K562 (cell line): ENCODE data around the gene CACNB2. TPM values are rescaled to one million over a fixed set of nuclear protein-coding genes. Genes with fewer than 3 reads are reported as not detected.

Experiments
- ATAC-seq: fragments of 200-7000 bp; cut with Tn5 transposase; 3 replicates; pipeline ENCODE4 v1.9.1; 2020; ENCODE audit warnings: moderate library complexity
- BruUV-seq: library from RNA; stranded (reverse); fragments of 400-500 nt; replicated peaks from 2 replicates; lab custom pipeline; 2021; lab: Mats Ljungman, UMichigan
- CTCF ChIA-PET: fragments of 300-600 bp; formaldehyde crosslinking; extraction: SDS; loops from one replicate; lab custom pipeline; 2021; ENCODE audit warnings: low intra/inter-chr PET ratio; lab: Yijun Ruan, JAX
- POLR2A ChIA-PET: fragments of 300-600, 350-650 bp; sonication (Branson Sonifier 250); formaldehyde crosslinking; extraction: SDS; loops from one replicate; lab custom pipeline; 2021; ENCODE audit warnings: antibody characterized with exemption, inconsistent platforms; lab: Yijun Ruan, JAX
- DNase-seq, 4 experiments: peaks; one replicate each; pipeline versions ENCODE4 v3.0.0 to v3.0.0-alpha.2; 2011 to 2018; ENCODE audit warnings: low spot score in 3 of 4, mixed read lengths in 3 of 4; ENCODE audit errors: extremely low read depth in 1 of 4
- FAIRE-seq: peaks from 2 replicates; lab custom pipeline; 2011; peaks lifted over from hg19 to GRCh38; lab: Jason Lieb, UNC
- H2AFZ ChIP-seq: 2 replicates; pipeline ENCODE4 v1.6.0; 2011; ENCODE audit warnings: low read depth, low read length, control low read depth, inconsistent platforms
- H3K27ac ChIP-seq: fragments of 200-600 bp; 3 replicates; pipeline ENCODE4 v1.8.0; 2011; ENCODE audit warnings: low read depth, mild to moderate bottlenecking, control low read depth, inconsistent platforms, low read length, moderate library complexity, mixed read lengths; ENCODE audit errors: extremely low read depth
- H3K27me3 ChIP-seq, 2 experiments: fragments of 300-600 bp in 1 of 2; 2 replicates in 1 of 2; 3 replicates in 1 of 2; pipeline versions ENCODE4 v1.6.0 to v1.8.0; 2011; ENCODE audit warnings: inconsistent platforms in 2 of 2, low read length in 2 of 2, mild to moderate bottlenecking in 1 of 2, mixed read lengths in 1 of 2, moderate library complexity in 1 of 2; ENCODE audit not compliant: control insufficient read depth in 2 of 2, insufficient read depth in 2 of 2
- H3K36me3 ChIP-seq: fragments of 300-600 bp; 3 replicates; pipeline ENCODE4 v1.8.0; 2011; ENCODE audit warnings: mild to moderate bottlenecking, low read length, inconsistent platforms; ENCODE audit not compliant: control insufficient read depth, insufficient read depth
- H3K4me1 ChIP-seq, 2 experiments: fragments of 200-600 bp in 1 of 2; replicated peaks in 1 of 2; 2 replicates in 1 of 2; 3 replicates in 1 of 2; pipeline versions ENCODE4 v1.5.1 to v1.8.0; 2011; ENCODE audit warnings: inconsistent platforms in 2 of 2, low read length in 2 of 2, mild to moderate bottlenecking in 1 of 2, mixed read lengths in 1 of 2, moderate library complexity in 1 of 2; ENCODE audit not compliant: control insufficient read depth in 2 of 2, insufficient read depth in 2 of 2
- H3K4me2 ChIP-seq: 2 replicates; pipeline ENCODE4 v1.6.1; 2011; ENCODE audit warnings: low read length, control low read depth, inconsistent platforms, mixed read lengths; ENCODE audit not compliant: insufficient read depth
- H3K4me3 ChIP-seq: fragments of 200-600 bp; sonication (generic), shearing (Covaris generic); 2 replicates; pipeline ENCODE4 v1.5.1; 2016; ENCODE audit warnings: control low read depth, inconsistent platforms
- H3K79me2 ChIP-seq: fragments of 200-600 bp; 3 replicates; pipeline ENCODE4 v1.8.0; 2011; ENCODE audit warnings: low read length, inconsistent platforms; ENCODE audit not compliant: control insufficient read depth, insufficient read depth
- H3K9ac ChIP-seq, 2 experiments: 2 replicates each; pipeline versions ENCODE4 v1.6.0 to v1.6.1; 2011; ENCODE audit warnings: low read depth in 2 of 2, low read length in 2 of 2, control low read depth in 1 of 2, inconsistent platforms in 1 of 2, mild to moderate bottlenecking in 1 of 2, mixed read lengths in 1 of 2; ENCODE audit not compliant: insufficient read depth in 1 of 2
- H3K9me1 ChIP-seq: one replicate; pipeline ENCODE4 v1.6.0; 2011; ENCODE audit warnings: inconsistent platforms, mild to moderate bottlenecking, low read length, moderate library complexity; ENCODE audit not compliant: control insufficient read depth, insufficient read depth
- H3K9me3 ChIP-seq: replicated peaks from 2 replicates; pipeline ENCODE4 v1.5.1; 2011; ENCODE audit warnings: low read depth, low read length, inconsistent platforms; ENCODE audit not compliant: control insufficient read depth, insufficient read depth
- H4K20me1 ChIP-seq: replicated peaks from 2 replicates; pipeline ENCODE4 v1.6.1; 2011; ENCODE audit warnings: low read length, inconsistent platforms, mixed read lengths; ENCODE audit not compliant: control insufficient read depth, insufficient read depth
- CHCHD3 ChIP-seq: fragments of 250-450 bp; sonication (Bioruptor Pico); IDR thresholded peaks from 2 replicates; pipeline ENCODE4 v2.1.2; 2022; ENCODE audit warnings: mild to moderate bottlenecking
- GTF3C2 ChIP-seq: IDR thresholded peaks from 3 replicates; pipeline ENCODE4 v1.6.1; 2011; ENCODE audit warnings: borderline replicate concordance, mild to moderate bottlenecking, moderate library complexity; ENCODE audit not compliant: insufficient read length; ENCODE audit errors: extremely low read depth
- HDAC2 ChIP-seq: fragments of 450-650 bp; IDR thresholded peaks from 2 replicates; pipeline ENCODE4 v1.6.1; 2016; ENCODE audit warnings: mild to moderate bottlenecking
- NR2C2 ChIP-seq, 2 experiments: fragments of 200-800 bp in 1 of 2; sonication (Bioruptor generic) in 1 of 2; sonication (generic) in 1 of 2; formaldehyde crosslinking in 1 of 2; IDR thresholded peaks; 2 replicates each; pipeline versions ENCODE4 v1.6.1 to v1.8.0; 2016 to 2022; ENCODE audit warnings: mild to moderate bottlenecking in 1 of 2, missing compliant biosample characterization in 1 of 2, missing genetic modification characterization in 1 of 2, missing genetic modification reagents in 1 of 2
- PPARD ChIP-seq: fragments of 250-450 bp; sonication (Bioruptor Pico); IDR thresholded peaks from 2 replicates; pipeline ENCODE4 v1.8.0; 2022; ENCODE audit warnings: inconsistent platforms, mild to moderate bottlenecking, moderate library complexity
- ZNF696 ChIP-seq: fragments of 250-450 bp; sonication (Bioruptor Pico); conservative IDR thresholded peaks from 2 replicates; pipeline ENCODE4 v1.4.0; 2020; ENCODE audit warnings: mild to moderate bottlenecking, moderate library complexity
- WGBS: fragments of 100-300 bp; shearing (Covaris generic); methylation state at CpG from one replicate; pipeline ENCODE4 v1.1.6; 2016; ENCODE audit warnings: low coverage, mixed read lengths; ENCODE audit not compliant: insufficient coverage; ENCODE audit errors: missing lambda C conversion rate; 5-methylcytosine and 5-hydroxymethylcytosine counted together
- in situ Hi-C: fragments of 300-500 bp; cut with MboI; formaldehyde crosslinking; loops from 4 replicates; pipeline ENCODE4 v1.15.0; 2018; ENCODE audit warnings: inconsistent platforms, mixed read lengths
- intact Hi-C: fragments of 100-400 bp; cut with micrococcal nuclease; formaldehyde crosslinking; loops from 2 replicates; pipeline ENCODE4 v1.14.2; 2022
- polyA plus RNA-seq, 8 experiments: library from polyadenylated mRNA; depleted of rRNA in 4 of 8; stranded (reverse) in 5 of 8; unstranded in 3 of 8; fragments of >200 nt; fragmentation: Nextera tagmentation in 2 of 8; fragmentation: Illumina TruSeq in 1 of 8; extraction: Ambion mirVana in 2 of 8; extraction: Trizol in 1 of 8; gene quantifications; 2 replicates each; pipeline versions ENCODE4 v1.2.1 to v1.2.3, GENCODE V29; 2011 to 2014; ENCODE audit warnings: inconsistent platforms in 1 of 8, missing spikeins in 1 of 8
- total RNA-seq, 7 experiments: library from RNA; depleted of rRNA in 6 of 7; stranded (reverse); fragments of >200 nt in 6 of 7; fragmentation: Illumina TruSeq in 2 of 7; extraction: Trizol in 2 of 7; gene quantifications; 2 replicates each; pipeline versions ENCODE4 v1.2.1 to v1.2.3, GENCODE V29; 2011 to 2021; ENCODE audit warnings: low replicate concordance in 1 of 7
- TF ChIP-seq, protein P1 (sequence below): fragments of 450-650 bp; formaldehyde crosslinking; conservative IDR thresholded peaks from 2 replicates; pipeline ENCODE4 v1.4.0; 2022; ENCODE audit warnings: mild to moderate bottlenecking, missing genetic modification characterization

The CACNB2 gene
- total and polyA plus RNA-seq, 9 of the 15 experiments (the other 6 are each of a cell fraction or from before 2014, with no cell fraction given) = 1.8 to 2.2 TPM; not detected in 7

DNA sequence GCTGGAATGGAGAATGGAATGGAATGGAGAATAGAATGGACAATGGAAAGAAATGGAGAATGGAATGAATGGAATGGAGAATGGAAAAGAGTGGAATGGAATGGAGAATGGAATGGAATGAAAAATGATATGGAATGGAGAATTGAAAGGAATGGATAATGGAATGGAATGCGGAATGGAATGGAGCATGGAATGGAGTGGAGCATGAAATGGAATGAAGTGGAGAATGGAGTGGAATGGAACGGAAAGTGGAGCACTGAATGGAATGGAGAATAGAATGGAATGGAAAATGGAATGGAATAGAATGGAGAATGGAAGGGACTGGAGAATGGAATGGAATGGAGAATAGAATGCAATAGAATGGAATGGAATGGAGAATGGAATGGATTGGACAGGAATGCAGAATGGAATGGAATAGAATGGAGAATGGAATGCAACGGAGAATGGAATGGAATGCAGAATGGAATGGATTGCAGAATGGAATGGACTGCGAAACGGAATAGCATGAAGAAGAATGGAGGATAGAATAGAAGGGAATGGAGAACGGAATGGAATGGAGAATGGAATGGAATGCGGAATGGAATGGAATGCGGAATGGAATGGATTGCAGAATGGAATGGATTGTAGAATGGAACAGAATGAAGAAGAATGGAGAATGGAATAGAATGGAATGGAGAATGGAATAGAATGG is 421.8 kb downstream of the CACNB2 start:
- WGBS = 94% methylated on average over 8 of the region's 8 CpGs
- no TSS peak for BruUV-seq
- Histone ChIP-seq H3K4me2 (no peak overlapping the region), H3K27ac (no peak overlapping the region), H3K27me3 (no peaks in the 10 kb centered on the region), H3K4me1 (no peaks in the 10 kb centered on the region), H3K79me2 (no peaks in the 10 kb centered on the region), H3K9ac (no peak overlapping the region), H3K36me3 (peaks cover 11% of the 10 kb centered on the region; the same call in 2 of the 3 replicates), H3K9me1 (no peaks in the 10 kb centered on the region), H3K4me3 (no peak overlapping the region), H3K9me3 (peaks cover 5% of the 10 kb centered on the region; the same call in 1 of the 2 replicates), H2AFZ (no peak overlapping the region), H4K20me1 (no peaks in the 10 kb centered on the region)
- no peak for DNase-seq
- no peak for FAIRE-seq
- no peak for ATAC-seq
- TF ChIP-seq, protein P1, sequence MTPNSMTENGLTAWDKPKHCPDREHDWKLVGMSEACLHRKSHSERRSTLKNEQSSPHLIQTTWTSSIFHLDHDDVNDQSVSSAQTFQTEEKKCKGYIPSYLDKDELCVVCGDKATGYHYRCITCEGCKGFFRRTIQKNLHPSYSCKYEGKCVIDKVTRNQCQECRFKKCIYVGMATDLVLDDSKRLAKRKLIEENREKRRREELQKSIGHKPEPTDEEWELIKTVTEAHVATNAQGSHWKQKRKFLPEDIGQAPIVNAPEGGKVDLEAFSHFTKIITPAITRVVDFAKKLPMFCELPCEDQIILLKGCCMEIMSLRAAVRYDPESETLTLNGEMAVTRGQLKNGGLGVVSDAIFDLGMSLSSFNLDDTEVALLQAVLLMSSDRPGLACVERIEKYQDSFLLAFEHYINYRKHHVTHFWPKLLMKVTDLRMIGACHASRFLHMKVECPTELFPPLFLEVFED (CRISPR knock-in tag) = no peak
- TF ChIP-seq HDAC2 (no peak), ZNF696 (CRISPR knock-in tag) (no peak), GTF3C2 (no peak), NR2C2 (CRISPR knock-in tag; IDR thresholded peaks at IDR 0.05) (no peak), NR2C2 (tag; IDR thresholded peaks at IDR 0.05) (no peak), PPARD (CRISPR knock-in tag) (no peak), CHCHD3 (CRISPR knock-in tag) (no peak)
- in situ Hi-C loops = no loop called here
- ChIA-PET CTCF (no interaction called here), POLR2A (no interaction called here)
- intact Hi-C loops = no loop called here
